ENCODE results near the gene C9orf50.

- TF ChIP-seq CTBP1 (IDR thresholded peaks at IDR 0.05; ENCODE audit: borderline replicate concordance) (no peak), L3MBTL2 (conservative IDR thresholded peaks at IDR 0.05) (no peak), BHLHE40 (IDR thresholded peaks at IDR 0.05; ENCODE audit: borderline replicate concordance) (no peak), TARDBP (IDR thresholded peaks at IDR 0.05) (no peak), FOXA1 (IDR thresholded peaks at IDR 0.05) (no peak)
These were observed 16.2 kb upstream of the C9orf50 start for GRCh38 chr9:129637102-129637501.
